Peyer's patch (tissue), 4 donors: ENCODE results near the gene NKTR.

ENCODE experiments used
- POLR2A ChIP-seq, 2 donors: fragments of 450-650 bp; IDR thresholded peaks; one replicate each; pipeline ENCODE4 v1.5.1; 2017; ENCODE audit warnings: antibody characterized with exemption in 2 of 2, mild to moderate bottlenecking in 2 of 2, moderate library complexity in 2 of 2
- TF ChIP-seq, protein P1 (sequence below), 6 experiments: fragments of 450-650 bp in 4 of 6; fragments of 200-600 bp in 2 of 6; sonication (generic) in 1 of 6; IDR thresholded peaks; one replicate each; pipeline ENCODE4 v1.5.1; 2017 to 2019; ENCODE audit warnings: antibody characterized with exemption in 6 of 6, mild to moderate bottlenecking in 3 of 6, moderate library complexity in 1 of 6

DNA sequence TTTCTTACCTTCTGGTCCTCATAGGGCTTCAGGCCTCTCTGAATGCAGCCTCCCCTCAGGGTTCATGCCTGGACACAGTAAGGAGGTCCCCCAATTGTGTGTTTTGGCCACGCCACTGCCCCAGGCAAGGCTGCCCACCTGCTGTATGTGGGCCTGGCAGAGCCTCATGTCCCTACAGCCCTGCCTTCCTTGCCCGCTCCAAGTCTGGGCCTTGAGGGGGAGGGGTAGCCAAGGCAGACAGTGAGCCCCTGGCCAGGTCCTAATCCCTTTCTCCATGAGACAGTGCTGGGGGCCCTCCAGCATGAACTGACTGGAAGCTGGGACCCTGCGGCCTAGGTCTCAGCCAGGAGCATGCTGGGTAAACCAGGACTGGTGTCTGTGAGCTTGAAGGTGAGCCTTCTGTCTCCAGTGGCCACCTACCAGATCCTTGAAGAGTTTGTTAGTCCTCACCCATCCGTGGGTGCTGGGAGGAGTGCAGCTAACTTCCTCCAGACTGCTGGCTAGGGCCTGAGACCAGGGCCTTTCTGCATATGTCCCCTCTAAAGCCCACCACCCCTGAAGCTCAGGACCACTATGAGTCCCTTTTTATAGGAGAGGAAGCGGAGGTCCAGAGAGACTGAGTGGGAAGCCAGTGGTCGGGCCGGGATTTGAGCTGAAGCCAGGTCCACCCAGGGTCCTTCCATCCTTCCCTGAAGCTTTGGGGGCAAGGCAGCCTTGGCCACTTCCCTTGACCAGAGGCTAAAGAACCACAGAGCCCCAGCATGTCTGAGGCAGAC lies 61.7 kb downstream of the NKTR start:
- TF ChIP-seq POLR2A (IDR thresholded peaks at IDR 0.05) = no peak
- TF ChIP-seq, protein P1, sequence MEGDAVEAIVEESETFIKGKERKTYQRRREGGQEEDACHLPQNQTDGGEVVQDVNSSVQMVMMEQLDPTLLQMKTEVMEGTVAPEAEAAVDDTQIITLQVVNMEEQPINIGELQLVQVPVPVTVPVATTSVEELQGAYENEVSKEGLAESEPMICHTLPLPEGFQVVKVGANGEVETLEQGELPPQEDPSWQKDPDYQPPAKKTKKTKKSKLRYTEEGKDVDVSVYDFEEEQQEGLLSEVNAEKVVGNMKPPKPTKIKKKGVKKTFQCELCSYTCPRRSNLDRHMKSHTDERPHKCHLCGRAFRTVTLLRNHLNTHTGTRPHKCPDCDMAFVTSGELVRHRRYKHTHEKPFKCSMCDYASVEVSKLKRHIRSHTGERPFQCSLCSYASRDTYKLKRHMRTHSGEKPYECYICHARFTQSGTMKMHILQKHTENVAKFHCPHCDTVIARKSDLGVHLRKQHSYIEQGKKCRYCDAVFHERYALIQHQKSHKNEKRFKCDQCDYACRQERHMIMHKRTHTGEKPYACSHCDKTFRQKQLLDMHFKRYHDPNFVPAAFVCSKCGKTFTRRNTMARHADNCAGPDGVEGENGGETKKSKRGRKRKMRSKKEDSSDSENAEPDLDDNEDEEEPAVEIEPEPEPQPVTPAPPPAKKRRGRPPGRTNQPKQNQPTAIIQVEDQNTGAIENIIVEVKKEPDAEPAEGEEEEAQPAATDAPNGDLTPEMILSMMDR (IDR thresholded peaks at IDR 0.05) = no peak
